NCI-H748 (cell line): ENCODE results near the gene SYT1.

Source experiments
- DNase-seq: peaks from one replicate; lab custom pipeline; 2025; ENCODE audit not compliant: unreplicated experiment; lab: John Stamatoyannopoulos, UW

Gene SYT1

GRCh38 chr12:79275631-79276030 is 411.1 kb downstream of the SYT1 start:
- DNase-seq, result no peak

GRCh38 chr12:79283364-79283763 is 418.8 kb downstream of the SYT1 start:
- no peak for DNase-seq

GRCh38 chr12:79288911-79289310 is 424.3 kb downstream of the SYT1 start:
- DNase-seq, result no peak

GRCh38 chr12:79291711-79292110 is 427.1 kb downstream of the SYT1 start:
- DNase-seq, result no peak

GRCh38 chr12:79294590-79294989 is 430.0 kb downstream of the SYT1 start:
- no peak for DNase-seq

DNA sequence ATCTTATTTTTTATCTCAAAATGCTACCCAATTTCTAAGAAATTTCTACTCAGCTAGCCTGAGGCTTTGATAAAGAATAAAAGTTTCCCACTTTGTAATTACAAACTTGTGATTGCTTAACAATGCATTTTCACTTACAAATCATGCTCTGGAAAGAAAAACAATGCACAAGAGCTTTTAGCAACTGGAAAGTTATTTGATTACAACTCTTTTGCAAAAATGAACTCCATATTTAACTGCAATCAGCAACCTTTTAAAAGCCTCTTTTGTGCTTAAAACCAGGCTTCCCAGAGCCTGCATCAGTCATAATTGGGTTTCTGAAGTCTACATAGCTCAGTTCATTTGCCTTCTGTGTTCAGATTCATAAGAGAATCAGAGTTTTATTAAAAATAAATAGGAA is 431.0 kb downstream of the SYT1 start:
- DNase-seq, result no peak

- DNase-seq, result no peak
Measured at GRCh38 chr12:79296133-79296532, 431.6 kb downstream of the SYT1 start.

GRCh38 chr12:79296871-79297270 is 432.3 kb downstream of the SYT1 start:
- DNase-seq, result no peak

- peak; percentile 33 for DNase-seq
Measured at GRCh38 chr12:79298506-79298905, 433.9 kb downstream of the SYT1 start.

DNA sequence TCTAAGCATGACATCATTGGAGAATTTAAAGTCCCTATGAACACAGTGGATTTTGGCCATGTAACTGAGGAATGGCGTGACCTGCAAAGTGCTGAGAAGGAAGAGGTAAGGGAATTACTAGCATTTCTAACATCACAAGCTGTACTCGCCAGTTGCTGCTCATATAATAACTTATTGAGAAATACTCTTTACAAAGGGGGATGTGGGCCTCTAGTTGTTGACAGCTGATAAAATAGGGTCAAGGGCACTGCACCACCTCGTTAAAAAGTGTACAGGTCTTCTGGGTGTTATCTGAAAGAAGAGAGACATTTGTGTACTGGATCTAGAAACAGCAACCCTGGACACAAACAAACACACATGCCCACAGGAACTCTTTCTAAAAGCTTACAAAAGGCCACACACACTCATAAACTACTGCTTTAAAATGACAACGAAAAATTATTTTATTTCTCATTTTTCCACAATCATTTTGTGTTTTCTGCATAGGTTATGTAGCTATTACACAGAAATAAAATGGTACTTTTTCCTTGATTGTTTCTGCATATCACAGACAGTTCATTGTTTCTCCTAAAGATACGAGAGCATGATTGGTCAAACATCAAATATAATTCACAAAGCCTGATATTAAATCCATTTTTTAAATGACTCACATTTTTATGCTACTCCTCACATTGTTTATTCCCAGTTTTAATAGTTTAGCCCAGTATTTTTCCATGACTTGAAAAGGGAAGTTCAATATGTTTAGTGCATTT is 435.0 kb downstream of the SYT1 start:
- no peak for DNase-seq

DNA sequence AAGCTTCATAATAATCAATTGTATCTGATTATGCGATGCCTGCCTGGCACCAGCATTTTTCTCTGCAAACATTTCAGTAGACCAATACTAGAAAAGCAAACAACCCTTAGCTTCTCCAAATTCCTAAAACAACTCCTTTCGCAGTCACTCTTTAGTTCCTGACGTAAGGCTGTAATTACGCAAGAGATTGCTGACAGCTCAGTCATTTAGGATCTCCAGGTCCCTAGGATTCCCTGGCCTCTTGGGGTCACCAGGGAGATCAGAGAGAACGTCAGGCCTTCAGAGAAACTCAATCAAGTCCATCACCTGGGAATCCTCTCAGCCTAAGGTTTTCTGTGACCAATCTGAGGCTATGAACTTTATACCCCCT is 435.6 kb downstream of the SYT1 start:
- DNase-seq, result no peak

- no peak for DNase-seq
Measured at GRCh38 chr12:79301181-79301580, 436.6 kb downstream of the SYT1 start.

DNA sequence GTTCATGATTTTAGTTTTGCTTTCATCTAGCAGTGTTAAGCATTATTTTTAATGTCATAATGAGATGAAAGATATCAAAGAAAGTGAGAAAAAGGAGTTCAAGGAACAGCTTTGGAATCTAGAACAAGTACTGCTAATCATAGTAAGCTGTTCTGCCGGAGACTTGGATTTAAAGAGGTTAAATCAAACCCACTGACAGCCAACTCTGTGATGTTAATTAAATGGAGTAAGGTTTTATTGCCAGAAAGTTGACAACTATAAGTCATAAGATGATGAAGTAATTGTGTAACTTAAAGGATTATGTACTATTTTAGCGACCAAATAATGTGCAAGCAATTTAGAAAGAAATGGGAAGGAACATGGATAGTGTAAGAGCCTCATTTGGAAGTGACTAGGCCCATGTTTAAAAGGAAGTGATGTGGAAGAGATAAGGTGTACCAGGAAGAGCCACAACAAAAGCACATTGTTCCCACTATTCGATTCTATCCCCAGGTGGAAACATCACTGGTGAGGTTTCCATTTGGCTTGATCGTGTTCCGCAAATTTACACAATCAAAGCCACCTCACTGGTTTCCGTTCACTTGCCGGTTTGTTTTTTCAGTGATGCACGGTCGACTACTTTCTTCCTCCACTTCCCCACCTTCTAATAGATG is 437.7 kb downstream of the SYT1 start:
- no peak for DNase-seq

DNA sequence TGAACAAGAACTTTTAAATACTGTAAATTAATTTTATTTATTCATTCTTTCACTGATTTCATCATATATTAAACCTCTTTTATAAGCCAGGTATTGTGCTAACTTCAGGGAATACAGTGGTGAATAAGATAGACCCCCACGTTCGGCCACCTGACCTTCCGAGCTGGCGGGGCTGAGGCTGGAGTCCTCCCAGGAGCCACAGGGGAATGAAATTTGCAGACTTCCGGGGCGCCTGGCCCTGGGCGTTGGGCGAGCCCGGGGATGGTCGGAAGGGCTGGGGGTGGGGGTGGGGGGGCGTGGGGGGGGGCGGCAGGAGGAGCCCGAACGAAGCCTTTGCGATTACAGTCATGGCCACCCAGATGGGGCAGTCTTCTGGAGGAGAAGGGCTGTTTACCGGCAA is 442.8 kb downstream of the SYT1 start:
- no peak for DNase-seq

GRCh38 chr12:79309039-79309438 is 444.5 kb downstream of the SYT1 start:
- DNase-seq, result no peak

DNA sequence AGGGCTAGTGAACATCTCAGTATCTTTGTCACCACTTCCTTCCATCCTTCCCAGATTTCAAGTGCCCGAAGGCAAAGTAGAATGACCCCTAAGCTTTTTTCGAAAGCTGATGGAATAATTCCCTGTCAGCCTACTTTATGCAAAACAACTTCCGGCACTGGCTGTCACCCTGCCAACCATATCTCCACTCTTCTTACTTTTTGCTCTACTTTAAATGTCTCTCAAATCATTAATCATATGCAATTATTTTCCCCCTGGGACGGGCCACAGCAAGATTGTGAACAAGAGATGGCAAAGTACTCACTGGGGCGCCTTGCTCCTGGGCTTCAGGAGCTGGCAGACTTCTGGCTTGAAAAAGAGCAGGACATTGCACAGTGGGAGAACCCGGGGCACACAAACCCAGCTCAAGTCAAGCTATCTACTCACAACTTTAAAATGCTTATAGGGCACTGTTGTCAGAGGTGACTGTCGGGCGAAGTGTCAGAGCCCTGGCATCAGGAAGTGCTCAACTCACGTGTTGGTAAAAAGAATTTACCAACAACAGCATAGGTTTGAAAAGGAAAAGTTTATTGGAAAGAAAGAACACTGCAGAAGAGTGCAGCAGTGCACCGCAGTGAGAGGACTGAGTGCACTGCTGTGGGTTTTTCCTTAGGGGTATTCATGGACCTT is 452.7 kb downstream of the SYT1 start:
- DNase-seq, result no peak

GRCh38 chr12:79322905-79323304 is 458.3 kb downstream of the SYT1 start:
- no peak for DNase-seq

DNA sequence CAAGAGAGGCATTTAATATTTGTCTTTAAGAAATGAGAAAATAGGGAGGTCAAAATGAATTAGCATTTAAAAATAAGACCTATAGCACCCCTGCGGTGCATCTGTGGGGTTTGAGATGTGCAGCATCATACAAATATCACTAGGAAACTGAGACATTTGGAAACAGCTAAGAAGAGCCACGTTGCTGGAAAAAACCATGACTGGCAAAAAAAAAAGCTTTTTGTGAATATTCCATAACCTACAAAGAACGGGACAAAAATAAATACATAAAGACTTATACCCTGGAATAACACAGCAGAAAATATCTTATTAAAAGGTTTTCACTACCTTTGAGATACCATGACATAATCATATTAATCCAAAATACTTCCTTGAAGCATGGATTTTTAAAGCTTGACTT is 460.0 kb downstream of the SYT1 start:
- no peak for DNase-seq

DNA sequence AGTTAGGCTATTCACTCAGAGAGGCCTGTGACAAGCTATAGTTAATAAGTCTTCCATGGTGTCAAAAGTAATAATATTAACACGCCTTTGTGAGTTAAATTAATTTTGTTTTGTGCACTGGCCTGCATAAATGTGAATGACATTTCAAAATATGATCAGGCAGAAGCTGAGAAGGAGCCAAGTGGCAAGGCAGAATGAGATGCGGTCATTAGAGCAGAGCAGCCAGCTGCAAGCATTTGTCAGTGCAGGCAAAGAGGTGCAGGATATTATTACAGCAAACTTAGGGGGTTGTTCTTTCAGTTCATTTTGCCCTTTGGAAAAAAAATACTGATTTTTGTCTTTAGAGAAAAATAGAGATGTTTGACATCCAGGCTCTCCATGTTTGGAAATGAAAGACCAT is 461.6 kb downstream of the SYT1 start:
- DNase-seq, result no peak

- DNase-seq, result no peak
Measured at GRCh38 chr12:79326663-79327062, 462.1 kb downstream of the SYT1 start.

GRCh38 chr12:79327465-79327864 is 462.9 kb downstream of the SYT1 start:
- DNase-seq, result no peak

DNA sequence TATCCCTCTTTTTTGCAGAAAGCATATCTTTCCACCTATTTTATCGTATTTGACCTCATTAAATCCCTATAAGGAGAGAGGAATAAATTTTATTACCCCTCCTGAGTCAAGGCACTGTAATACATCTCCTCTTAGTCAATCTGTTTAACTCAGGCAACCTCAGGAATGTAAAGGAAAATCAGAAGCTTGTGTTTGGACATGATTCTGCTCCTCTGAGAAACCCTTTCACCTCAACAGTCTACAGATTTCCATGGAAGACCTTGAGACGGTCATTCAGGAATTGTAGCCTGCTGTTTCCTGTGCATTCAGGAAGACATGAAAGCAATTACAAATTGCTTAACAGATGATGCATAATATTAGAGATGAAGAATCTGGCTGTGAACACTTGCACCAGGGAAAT is 465.4 kb downstream of the SYT1 start:
- no peak for DNase-seq
